Neural cell (in vitro differentiated cells): ENCODE results near the gene OR52K1.

Experiments
- EP300 ChIP-seq: fragments of 450-650 bp; conservative IDR thresholded peaks from 2 replicates; pipeline ENCODE4 v1.6.1; 2014; ENCODE audit warnings: antibody characterized with exemption, mild to moderate bottlenecking, moderate library complexity; ENCODE audit not compliant: poor library complexity, severe bottlenecking
- EZH2 ChIP-seq: fragments of 200-600, 300-800 bp; shearing (Covaris generic), sonication (generic); IDR thresholded peaks from 2 replicates; pipeline ENCODE4 v1.6.1; 2014; ENCODE audit warnings: antibody characterized with exemption, low read length, borderline replicate concordance, mild to moderate bottlenecking; ENCODE audit not compliant: insufficient read depth, poor library complexity, severe bottlenecking
- MXI1 ChIP-seq: fragments of 450-650 bp; conservative IDR thresholded peaks from 2 replicates; pipeline ENCODE4 v1.6.1; 2014; ENCODE audit warnings: antibody characterized with exemption, mild to moderate bottlenecking; ENCODE audit not compliant: poor library complexity, severe bottlenecking
- POLR2AphosphoS5 ChIP-seq: IDR thresholded peaks from 2 replicates; pipeline ENCODE4 v1.6.1; 2012
- SMC3 ChIP-seq: fragments of 450-650 bp; conservative IDR thresholded peaks from 2 replicates; pipeline ENCODE4 v1.6.1; 2014; ENCODE audit warnings: antibody characterized with exemption, mild to moderate bottlenecking, moderate library complexity; ENCODE audit not compliant: poor library complexity
- TAF1 ChIP-seq: IDR thresholded peaks from 2 replicates; pipeline ENCODE4 v1.6.1; 2012; ENCODE audit warnings: low read depth
- TF ChIP-seq, protein P1 (sequence below): fragments of 450-650 bp; IDR thresholded peaks from 2 replicates; pipeline ENCODE4 v1.5.1; 2014; ENCODE audit warnings: antibody characterized with exemption, mild to moderate bottlenecking, moderate library complexity; ENCODE audit not compliant: poor library complexity, severe bottlenecking
- TF ChIP-seq, protein P2 (sequence below): IDR thresholded peaks from 2 replicates; pipeline ENCODE4 v1.6.1; 2012; ENCODE audit warnings: borderline replicate concordance

DNA sequence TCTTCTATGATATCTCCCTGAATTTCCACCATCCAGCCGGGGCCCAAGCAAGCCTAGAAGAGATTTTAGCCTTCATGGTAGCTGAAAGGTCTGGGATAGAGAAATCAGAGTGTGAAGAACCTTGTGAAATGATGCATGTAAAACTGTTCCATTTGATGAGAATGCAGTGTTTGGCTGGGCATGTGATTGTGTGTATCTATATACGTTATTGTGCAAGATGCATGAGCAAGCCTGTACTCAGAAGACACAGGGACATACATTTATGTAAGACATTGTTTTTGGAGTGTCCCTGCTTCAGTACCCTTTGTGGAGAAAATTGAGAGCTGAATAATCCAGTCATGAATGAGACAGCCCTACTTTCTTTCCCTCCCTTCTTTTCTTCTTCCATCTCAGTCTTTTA, 48.6 kb upstream of the OR52K1 start:
- TF ChIP-seq, protein P1, sequence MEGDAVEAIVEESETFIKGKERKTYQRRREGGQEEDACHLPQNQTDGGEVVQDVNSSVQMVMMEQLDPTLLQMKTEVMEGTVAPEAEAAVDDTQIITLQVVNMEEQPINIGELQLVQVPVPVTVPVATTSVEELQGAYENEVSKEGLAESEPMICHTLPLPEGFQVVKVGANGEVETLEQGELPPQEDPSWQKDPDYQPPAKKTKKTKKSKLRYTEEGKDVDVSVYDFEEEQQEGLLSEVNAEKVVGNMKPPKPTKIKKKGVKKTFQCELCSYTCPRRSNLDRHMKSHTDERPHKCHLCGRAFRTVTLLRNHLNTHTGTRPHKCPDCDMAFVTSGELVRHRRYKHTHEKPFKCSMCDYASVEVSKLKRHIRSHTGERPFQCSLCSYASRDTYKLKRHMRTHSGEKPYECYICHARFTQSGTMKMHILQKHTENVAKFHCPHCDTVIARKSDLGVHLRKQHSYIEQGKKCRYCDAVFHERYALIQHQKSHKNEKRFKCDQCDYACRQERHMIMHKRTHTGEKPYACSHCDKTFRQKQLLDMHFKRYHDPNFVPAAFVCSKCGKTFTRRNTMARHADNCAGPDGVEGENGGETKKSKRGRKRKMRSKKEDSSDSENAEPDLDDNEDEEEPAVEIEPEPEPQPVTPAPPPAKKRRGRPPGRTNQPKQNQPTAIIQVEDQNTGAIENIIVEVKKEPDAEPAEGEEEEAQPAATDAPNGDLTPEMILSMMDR = no peak
- no peak for TF ChIP-seq POLR2AphosphoS5
- no peak for TF ChIP-seq MXI1
- TF ChIP-seq EP300 = no peak
- TF ChIP-seq EZH2 = no peak
- no peak for TF ChIP-seq TAF1
- no peak for TF ChIP-seq SMC3
- TF ChIP-seq, protein P2, sequence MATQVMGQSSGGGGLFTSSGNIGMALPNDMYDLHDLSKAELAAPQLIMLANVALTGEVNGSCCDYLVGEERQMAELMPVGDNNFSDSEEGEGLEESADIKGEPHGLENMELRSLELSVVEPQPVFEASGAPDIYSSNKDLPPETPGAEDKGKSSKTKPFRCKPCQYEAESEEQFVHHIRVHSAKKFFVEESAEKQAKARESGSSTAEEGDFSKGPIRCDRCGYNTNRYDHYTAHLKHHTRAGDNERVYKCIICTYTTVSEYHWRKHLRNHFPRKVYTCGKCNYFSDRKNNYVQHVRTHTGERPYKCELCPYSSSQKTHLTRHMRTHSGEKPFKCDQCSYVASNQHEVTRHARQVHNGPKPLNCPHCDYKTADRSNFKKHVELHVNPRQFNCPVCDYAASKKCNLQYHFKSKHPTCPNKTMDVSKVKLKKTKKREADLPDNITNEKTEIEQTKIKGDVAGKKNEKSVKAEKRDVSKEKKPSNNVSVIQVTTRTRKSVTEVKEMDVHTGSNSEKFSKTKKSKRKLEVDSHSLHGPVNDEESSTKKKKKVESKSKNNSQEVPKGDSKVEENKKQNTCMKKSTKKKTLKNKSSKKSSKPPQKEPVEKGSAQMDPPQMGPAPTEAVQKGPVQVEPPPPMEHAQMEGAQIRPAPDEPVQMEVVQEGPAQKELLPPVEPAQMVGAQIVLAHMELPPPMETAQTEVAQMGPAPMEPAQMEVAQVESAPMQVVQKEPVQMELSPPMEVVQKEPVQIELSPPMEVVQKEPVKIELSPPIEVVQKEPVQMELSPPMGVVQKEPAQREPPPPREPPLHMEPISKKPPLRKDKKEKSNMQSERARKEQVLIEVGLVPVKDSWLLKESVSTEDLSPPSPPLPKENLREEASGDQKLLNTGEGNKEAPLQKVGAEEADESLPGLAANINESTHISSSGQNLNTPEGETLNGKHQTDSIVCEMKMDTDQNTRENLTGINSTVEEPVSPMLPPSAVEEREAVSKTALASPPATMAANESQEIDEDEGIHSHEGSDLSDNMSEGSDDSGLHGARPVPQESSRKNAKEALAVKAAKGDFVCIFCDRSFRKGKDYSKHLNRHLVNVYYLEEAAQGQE = no peak
